Gastrocnemius medialis (tissue), 4 donors: ENCODE results near the gene GSTO1.

Experiments
- CTCF ChIP-seq, 5 experiments: fragments of 450-650 bp in 3 of 5; fragments of 200-600 bp in 2 of 5; sonication (generic) in 2 of 5; IDR thresholded peaks in 4 of 5; conservative IDR thresholded peaks in 1 of 5; 1 replicate in 4 of 5; 2 replicates in 1 of 5; pipeline ENCODE4 v1.5.1; 2016 to 2019; ENCODE audit warnings: antibody characterized with exemption in 5 of 5, mild to moderate bottlenecking in 3 of 5, moderate library complexity in 3 of 5
- POLR2A ChIP-seq, 2 donors: fragments of 450-650 bp; IDR thresholded peaks; one replicate each; pipeline ENCODE4 v1.6.1; 2017; ENCODE audit warnings: antibody characterized with exemption in 2 of 2, mild to moderate bottlenecking in 2 of 2, moderate library complexity in 2 of 2

- TF ChIP-seq POLR2A (IDR thresholded peaks at IDR 0.05) (no peak), CTCF (IDR thresholded peaks at IDR 0.05 in 4 of 5, conservative IDR thresholded peaks at IDR 0.05 in 1 of 5) (no peak)
Measured at GRCh38 chr10:104218751-104219150, 35.9 kb upstream of the GSTO1 start.
